Liver (tissue), 9 donors: ENCODE measurements around the gene BAG5. TPM values are rescaled to one million over a fixed set of nuclear protein-coding genes. Genes with fewer than 3 reads are reported as not detected.

Experiments used
- DNase-seq: peaks from one replicate; pipeline ENCODE4 v3.0.0-alpha.2; 2017; ENCODE audit warnings: low spot score
- H3K27ac ChIP-seq, 2 donors: one replicate each; pipeline ENCODE4 v1.7.0; 2013; ENCODE audit warnings: inconsistent platforms in 2 of 2, low read length in 2 of 2, control low read depth in 1 of 2, low read depth in 1 of 2, mild to moderate bottlenecking in 1 of 2
- H3K27me3 ChIP-seq, 4 donors: one replicate each; pipeline versions ENCODE4 v1.6.1 to v1.7.0; 2013; ENCODE audit warnings: low read length in 3 of 4, inconsistent platforms in 1 of 4, mild to moderate bottlenecking in 1 of 4, moderate library complexity in 1 of 4; ENCODE audit not compliant: control insufficient read depth in 4 of 4, insufficient read depth in 4 of 4
- H3K36me3 ChIP-seq, 4 donors: one replicate each; pipeline versions ENCODE4 v1.6.1 to v1.7.0; 2013; ENCODE audit warnings: low read length in 3 of 4, mild to moderate bottlenecking in 3 of 4, low read depth in 1 of 4, moderate library complexity in 1 of 4; ENCODE audit not compliant: control insufficient read depth in 4 of 4, insufficient read depth in 3 of 4
- H3K4me1 ChIP-seq, 4 donors: one replicate each; pipeline versions ENCODE4 v1.6.1 to v1.7.0; 2013; ENCODE audit warnings: low read length in 3 of 4, mild to moderate bottlenecking in 3 of 4, moderate library complexity in 1 of 4; ENCODE audit not compliant: control insufficient read depth in 4 of 4, insufficient read depth in 4 of 4
- H3K4me3 ChIP-seq, 3 donors: one replicate each; pipeline versions ENCODE4 v1.6.1 to v1.7.0; 2013; ENCODE audit warnings: low read length in 3 of 3, control low read depth in 1 of 3, low read depth in 1 of 3, mild to moderate bottlenecking in 1 of 3
- H3K9ac ChIP-seq, 2 donors: one replicate each; pipeline ENCODE4 v1.7.0; 2013; ENCODE audit warnings: low read length in 2 of 2, mild to moderate bottlenecking in 2 of 2, moderate library complexity in 2 of 2, control low read depth in 1 of 2, low read depth in 1 of 2
- H3K9me3 ChIP-seq, 4 donors: one replicate each; pipeline versions ENCODE4 v1.6.1 to v1.7.0; 2013; ENCODE audit warnings: low read length in 3 of 4; ENCODE audit not compliant: control insufficient read depth in 4 of 4
- EGR1 ChIP-seq, 2 donors: IDR thresholded peaks; 2 replicates each; pipeline ENCODE4 v1.6.1; 2016 to 2018; ENCODE audit warnings: antibody characterized with exemption in 2 of 2, low read depth in 2 of 2
- HNF4A ChIP-seq, 2 donors: conservative IDR thresholded peaks; 2 replicates each; pipeline ENCODE4 v1.6.1; 2016; ENCODE audit warnings: antibody characterized with exemption in 2 of 2, mild to moderate bottlenecking in 2 of 2
- NR2F2 ChIP-seq: IDR thresholded peaks from 2 replicates; pipeline ENCODE4 v1.6.1; 2016; ENCODE audit warnings: antibody characterized with exemption
- SP1 ChIP-seq: IDR thresholded peaks from 2 replicates; pipeline ENCODE4 v1.6.1; 2018; ENCODE audit warnings: antibody characterized with exemption, mild to moderate bottlenecking
- WGBS: extraction: QIAGEN DNeasy Blood & Tissue Kit; methylation state at CpG from one replicate; pipeline ENCODE4 v1.1.7; 2013; 5-methylcytosine and 5-hydroxymethylcytosine counted together
- polyA plus RNA-seq, 2 donors: library from polyadenylated mRNA; stranded (reverse) in 1 of 2; unstranded in 1 of 2; fragments of 200-250 nt in 1 of 2; fragments of >200 nt in 1 of 2; fragmentation: Nextera tagmentation in 1 of 2; extraction: Ambion mirVana in 1 of 2; gene quantifications; one replicate each; pipeline versions ENCODE4 v1.2.1 to v1.2.3, GENCODE V29; 2013 to 2015
- total RNA-seq, 2 donors: library from RNA; depleted of rRNA; stranded (reverse); fragments of >200 nt; gene quantifications; one replicate each; pipeline ENCODE4 v1.2.3, GENCODE V29; 2014
- TF ChIP-seq, protein P1 (sequence below): IDR thresholded peaks from 2 replicates; pipeline ENCODE4 v1.6.1; 2016; ENCODE audit warnings: antibody characterized with exemption
- TF ChIP-seq, protein P2 (sequence below): fragments of 150-350 bp; IDR thresholded peaks from 2 replicates; pipeline ENCODE4 v1.5.1; 2017; ENCODE audit warnings: improper control_type of control experiment, low read depth, low read length; ENCODE audit not compliant: missing input control
- TF ChIP-seq, protein P3 (sequence below): IDR thresholded peaks from 2 replicates; pipeline ENCODE4 v1.6.1; 2016; ENCODE audit warnings: antibody characterized with exemption, mild to moderate bottlenecking
- TF ChIP-seq, protein P4 (sequence below): IDR thresholded peaks from 2 replicates; pipeline ENCODE4 v1.6.1; 2016; ENCODE audit warnings: antibody characterized with exemption
- TF ChIP-seq, protein P5 (sequence below): IDR thresholded peaks from 2 replicates; pipeline ENCODE4 v1.6.1; 2016; ENCODE audit warnings: antibody characterized with exemption
- donor health status: healthy.
- donor health status: healthy.
- donor health status: healthy.
- donor health status: healthy.
- donor health status: healthy.

Gene BAG5
- total and polyA plus RNA-seq, 4 donors = 5.4 to 12.5 (median 8.8) TPM

DNA sequence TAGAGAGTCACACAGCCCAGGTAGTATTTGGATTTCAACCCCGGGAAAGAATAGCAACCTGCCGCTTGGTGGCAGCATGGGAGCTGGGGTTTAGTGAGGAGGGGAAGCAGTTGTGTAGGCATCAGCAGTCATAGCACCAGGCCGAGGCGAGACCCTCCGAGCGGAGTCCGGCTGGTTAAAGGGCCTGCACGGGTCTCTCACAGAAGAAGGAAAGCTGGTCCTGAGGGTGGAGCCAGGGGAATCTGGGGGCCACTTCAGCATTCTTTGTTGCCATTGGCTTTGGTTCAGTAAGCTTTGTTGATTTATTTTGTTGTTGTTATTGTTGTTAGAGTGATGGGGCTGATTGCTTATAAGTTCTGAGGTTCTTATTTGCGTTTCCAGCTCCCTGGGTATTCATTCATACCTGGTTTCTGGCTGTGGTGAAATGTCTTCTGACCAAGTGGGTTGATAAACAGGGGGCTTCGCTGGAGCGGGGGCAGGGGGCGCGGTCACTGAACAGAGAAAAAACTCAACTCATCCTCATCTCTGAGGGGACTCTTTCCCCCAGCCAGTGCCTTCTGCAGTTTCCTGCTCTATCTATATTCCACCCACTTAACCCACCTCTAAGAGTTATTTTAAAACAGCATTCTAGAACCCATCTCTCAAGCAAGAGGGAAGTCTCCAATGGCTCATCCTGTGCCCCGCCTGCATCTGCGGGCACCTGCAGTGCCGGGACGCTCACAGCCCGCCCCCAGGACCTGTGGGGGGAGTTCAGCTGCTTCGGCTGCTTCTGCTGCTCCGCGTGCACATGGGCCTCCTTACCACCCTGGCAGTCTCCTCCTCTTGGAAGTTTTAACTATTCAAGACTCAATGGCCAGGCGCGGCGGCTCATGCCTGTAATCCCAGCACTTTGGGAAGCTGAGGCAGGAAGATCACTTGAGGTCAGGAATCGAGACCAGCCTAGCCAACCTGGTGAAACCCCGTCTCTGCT, 51.4 kb downstream of the BAG5 start:
- Histone ChIP-seq H3K9ac (no peak overlapping the region), H3K9me3 (no peaks in the 10 kb centered on the region), H3K4me1 (peaks cover 0 to 6% (median 3%) of the 10 kb centered on the region in 4 donors), H3K4me3 (no peak overlapping the region), H3K27ac (no peak overlapping the region), H3K27me3 (no peaks in the 10 kb centered on the region), H3K36me3 (peaks cover 0 to 10% (median 7%) of the 10 kb centered on the region in 4 donors)
- TF ChIP-seq, protein P1, sequence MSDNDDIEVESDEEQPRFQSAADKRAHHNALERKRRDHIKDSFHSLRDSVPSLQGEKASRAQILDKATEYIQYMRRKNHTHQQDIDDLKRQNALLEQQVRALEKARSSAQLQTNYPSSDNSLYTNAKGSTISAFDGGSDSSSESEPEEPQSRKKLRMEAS = no peak
- TF ChIP-seq, protein P2, sequence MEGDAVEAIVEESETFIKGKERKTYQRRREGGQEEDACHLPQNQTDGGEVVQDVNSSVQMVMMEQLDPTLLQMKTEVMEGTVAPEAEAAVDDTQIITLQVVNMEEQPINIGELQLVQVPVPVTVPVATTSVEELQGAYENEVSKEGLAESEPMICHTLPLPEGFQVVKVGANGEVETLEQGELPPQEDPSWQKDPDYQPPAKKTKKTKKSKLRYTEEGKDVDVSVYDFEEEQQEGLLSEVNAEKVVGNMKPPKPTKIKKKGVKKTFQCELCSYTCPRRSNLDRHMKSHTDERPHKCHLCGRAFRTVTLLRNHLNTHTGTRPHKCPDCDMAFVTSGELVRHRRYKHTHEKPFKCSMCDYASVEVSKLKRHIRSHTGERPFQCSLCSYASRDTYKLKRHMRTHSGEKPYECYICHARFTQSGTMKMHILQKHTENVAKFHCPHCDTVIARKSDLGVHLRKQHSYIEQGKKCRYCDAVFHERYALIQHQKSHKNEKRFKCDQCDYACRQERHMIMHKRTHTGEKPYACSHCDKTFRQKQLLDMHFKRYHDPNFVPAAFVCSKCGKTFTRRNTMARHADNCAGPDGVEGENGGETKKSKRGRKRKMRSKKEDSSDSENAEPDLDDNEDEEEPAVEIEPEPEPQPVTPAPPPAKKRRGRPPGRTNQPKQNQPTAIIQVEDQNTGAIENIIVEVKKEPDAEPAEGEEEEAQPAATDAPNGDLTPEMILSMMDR = no peak
- TF ChIP-seq SP1 = no peak
- TF ChIP-seq, protein P3, sequence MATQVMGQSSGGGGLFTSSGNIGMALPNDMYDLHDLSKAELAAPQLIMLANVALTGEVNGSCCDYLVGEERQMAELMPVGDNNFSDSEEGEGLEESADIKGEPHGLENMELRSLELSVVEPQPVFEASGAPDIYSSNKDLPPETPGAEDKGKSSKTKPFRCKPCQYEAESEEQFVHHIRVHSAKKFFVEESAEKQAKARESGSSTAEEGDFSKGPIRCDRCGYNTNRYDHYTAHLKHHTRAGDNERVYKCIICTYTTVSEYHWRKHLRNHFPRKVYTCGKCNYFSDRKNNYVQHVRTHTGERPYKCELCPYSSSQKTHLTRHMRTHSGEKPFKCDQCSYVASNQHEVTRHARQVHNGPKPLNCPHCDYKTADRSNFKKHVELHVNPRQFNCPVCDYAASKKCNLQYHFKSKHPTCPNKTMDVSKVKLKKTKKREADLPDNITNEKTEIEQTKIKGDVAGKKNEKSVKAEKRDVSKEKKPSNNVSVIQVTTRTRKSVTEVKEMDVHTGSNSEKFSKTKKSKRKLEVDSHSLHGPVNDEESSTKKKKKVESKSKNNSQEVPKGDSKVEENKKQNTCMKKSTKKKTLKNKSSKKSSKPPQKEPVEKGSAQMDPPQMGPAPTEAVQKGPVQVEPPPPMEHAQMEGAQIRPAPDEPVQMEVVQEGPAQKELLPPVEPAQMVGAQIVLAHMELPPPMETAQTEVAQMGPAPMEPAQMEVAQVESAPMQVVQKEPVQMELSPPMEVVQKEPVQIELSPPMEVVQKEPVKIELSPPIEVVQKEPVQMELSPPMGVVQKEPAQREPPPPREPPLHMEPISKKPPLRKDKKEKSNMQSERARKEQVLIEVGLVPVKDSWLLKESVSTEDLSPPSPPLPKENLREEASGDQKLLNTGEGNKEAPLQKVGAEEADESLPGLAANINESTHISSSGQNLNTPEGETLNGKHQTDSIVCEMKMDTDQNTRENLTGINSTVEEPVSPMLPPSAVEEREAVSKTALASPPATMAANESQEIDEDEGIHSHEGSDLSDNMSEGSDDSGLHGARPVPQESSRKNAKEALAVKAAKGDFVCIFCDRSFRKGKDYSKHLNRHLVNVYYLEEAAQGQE = no peak
- no peak for DNase-seq
- WGBS = 95% methylated on average over 26 of the region's 26 CpGs

DNA sequence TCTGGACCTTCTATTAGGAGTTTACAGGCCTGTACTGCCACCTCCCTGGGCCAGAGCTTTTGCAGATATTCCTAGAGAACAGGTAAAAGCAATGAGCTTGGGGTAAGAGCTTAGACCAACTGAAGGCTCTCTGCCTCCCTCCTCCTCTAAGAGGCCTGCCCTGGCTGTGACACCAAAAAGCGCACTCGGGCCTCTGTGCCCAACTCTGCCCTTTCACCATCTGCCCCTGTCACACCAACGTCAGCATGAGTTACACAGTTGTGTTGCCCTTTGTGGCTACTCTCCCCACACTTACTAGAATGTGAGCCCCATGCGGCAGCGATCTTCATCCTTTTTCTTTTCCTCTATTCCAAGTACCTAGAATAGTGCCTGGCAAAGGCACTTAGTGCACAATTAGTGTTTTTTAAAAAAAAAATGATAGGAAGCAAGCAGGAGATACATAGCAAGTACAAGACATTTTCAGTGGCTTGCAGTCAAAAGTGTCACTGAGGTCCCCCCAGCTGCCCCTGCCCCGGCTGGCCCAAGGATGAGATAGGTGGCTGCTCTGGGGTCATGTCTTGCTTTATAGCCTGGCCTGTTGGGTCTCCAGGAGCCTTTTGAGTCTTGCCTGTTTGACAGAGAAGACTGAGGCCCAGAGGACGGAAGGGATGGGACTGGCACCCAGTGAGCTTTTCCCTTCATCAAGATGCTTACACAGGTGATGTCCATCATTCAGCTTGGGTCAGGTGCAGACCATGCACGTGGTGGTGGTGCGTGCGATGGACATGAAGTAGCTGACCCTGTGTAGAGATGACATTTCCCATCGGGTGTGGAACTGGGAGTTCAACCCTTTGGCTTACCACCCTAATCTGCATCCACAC, 52.4 kb downstream of the BAG5 start:
- no peak overlapping the region for H3K4me3 ChIP-seq
- H3K27me3 ChIP-seq = no peaks in the 10 kb centered on the region
- no peak for DNase-seq
- WGBS = 93% methylated on average over 11 of the region's 11 CpGs
- H3K36me3 ChIP-seq = peaks cover 0 to 15% (median 9%) of the 10 kb centered on the region in 4 donors
- TF ChIP-seq, protein P4, sequence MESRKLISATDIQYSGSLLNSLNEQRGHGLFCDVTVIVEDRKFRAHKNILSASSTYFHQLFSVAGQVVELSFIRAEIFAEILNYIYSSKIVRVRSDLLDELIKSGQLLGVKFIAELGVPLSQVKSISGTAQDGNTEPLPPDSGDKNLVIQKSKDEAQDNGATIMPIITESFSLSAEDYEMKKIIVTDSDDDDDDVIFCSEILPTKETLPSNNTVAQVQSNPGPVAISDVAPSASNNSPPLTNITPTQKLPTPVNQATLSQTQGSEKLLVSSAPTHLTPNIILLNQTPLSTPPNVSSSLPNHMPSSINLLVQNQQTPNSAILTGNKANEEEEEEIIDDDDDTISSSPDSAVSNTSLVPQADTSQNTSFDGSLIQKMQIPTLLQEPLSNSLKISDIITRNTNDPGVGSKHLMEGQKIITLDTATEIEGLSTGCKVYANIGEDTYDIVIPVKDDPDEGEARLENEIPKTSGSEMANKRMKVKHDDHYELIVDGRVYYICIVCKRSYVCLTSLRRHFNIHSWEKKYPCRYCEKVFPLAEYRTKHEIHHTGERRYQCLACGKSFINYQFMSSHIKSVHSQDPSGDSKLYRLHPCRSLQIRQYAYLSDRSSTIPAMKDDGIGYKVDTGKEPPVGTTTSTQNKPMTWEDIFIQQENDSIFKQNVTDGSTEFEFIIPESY = no peak
- TF ChIP-seq, protein P1 = no peak
- no peak for TF ChIP-seq EGR1 (IDR thresholded peaks at IDR 0.05; ENCODE audit: low read depth in 2 of 2)
- TF ChIP-seq HNF4A (conservative IDR thresholded peaks at IDR 0.05) = no peak
- TF ChIP-seq, protein P5, sequence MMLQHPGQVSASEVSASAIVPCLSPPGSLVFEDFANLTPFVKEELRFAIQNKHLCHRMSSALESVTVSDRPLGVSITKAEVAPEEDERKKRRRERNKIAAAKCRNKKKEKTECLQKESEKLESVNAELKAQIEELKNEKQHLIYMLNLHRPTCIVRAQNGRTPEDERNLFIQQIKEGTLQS = no peak
- TF ChIP-seq NR2F2 = no peak
- TF ChIP-seq, protein P3 = no peak
- peaks cover 0 to 6% (median 3%) of the 10 kb centered on the region in 4 donors for H3K4me1 ChIP-seq
- H3K9ac ChIP-seq = no peak overlapping the region
- H3K9me3 ChIP-seq = no peaks in the 10 kb centered on the region
- no peak overlapping the region for H3K27ac ChIP-seq
